Anterior cingulate cortex (tissue), 58 donors: ENCODE data around the gene CCER1.

ENCODE experiments used
- DNase-seq, 58 donors: peaks; one replicate each; lab custom pipeline; 2025; lab: John Stamatoyannopoulos, UW

The CCER1 gene

GRCh38 chr12:90924406-90924805, 30.6 kb downstream of the CCER1 start:
- DNase-seq: no peak

DNA sequence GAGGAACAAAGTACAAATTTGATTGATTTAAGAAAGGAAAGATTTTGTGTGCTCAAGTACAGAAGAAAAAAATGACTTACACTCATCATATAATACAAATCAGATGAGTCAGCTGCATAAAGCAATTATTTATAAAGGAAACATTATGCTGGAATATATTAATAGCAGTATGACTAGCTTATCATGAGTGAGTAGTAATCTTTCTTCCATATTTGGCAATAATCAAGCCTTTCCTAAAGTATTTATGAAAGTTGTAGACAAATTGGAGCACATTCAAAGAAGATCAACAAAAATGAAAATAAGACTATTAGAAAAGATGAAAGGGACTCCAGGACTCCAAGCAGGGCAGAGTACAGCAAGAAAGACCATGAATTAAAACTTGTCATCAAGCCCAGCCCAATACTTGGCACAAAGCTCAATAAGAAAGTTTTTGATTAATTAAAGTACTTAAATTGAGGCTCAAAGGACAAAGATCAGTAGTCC, 32.8 kb downstream of the CCER1 start:
- peak in 1 of 58 donors; percentile 21 for DNase-seq

DNA sequence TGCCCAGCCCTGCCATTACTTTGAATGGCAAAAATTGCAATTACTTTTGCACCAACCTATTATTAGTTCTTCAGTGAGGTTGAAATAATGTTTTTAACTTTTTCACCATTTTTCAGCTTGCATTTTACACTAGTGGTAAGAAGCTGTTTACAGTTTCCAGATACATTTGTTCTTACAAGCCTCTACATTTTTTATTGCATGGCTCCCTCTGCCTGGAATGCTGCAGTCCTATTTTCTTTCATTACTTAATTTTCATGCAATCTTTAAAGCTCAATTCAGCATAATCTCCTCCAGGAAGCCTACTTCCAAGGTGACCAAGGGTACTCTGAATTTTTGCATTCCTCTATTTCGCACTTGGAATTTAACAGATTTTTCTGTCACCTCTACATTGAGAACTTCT, 33.4 kb downstream of the CCER1 start:
- DNase-seq: no peak

GRCh38 chr12:90920222-90920621, 34.8 kb downstream of the CCER1 start:
- no peak for DNase-seq

GRCh38 chr12:90917431-90917830, 37.5 kb downstream of the CCER1 start:
- no peak for DNase-seq

- no peak for DNase-seq
These were observed 38.5 kb downstream of the CCER1 start for GRCh38 chr12:90916516-90916915.

GRCh38 chr12:90915353-90915752, 39.6 kb downstream of the CCER1 start:
- DNase-seq: no peak

GRCh38 chr12:90910958-90911357, 44.0 kb downstream of the CCER1 start:
- DNase-seq: no peak

DNA sequence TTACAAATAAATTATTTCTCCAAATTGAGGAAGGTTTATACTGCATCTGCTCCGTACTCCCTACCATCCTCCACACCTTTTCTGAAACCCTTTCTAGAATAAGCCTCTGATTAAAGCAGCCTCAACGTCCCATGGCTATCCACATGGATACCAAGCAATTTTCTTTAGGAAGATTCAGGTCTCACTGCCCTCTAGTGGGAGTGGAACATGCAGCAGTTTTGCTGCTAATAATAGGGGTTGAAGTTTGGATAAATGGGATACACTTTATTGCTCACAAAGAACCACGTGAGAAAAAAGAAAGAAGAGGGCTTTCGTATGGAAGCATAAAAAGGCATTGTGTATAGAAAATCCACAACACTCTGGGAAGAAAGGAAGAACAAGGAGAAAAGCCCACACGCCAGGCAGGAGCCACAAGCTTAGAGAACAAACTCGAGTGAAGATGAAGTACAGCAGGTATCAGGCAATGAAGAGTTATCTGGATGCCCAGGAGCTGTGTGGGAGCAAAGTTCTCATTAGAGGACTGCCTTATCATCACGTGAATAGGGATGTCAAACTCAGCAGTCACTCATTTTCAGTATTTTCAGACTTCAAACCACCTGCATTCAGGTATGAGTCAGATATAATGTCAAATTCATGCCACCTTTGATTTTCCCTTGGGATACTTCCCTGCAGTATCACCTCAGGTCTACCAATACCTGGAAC, 45.8 kb downstream of the CCER1 start:
- DNase-seq: peak in 7 of 58 donors; percentile 0 to 5 (median 2)

GRCh38 chr12:90908465-90908864, 46.5 kb downstream of the CCER1 start:
- DNase-seq: no peak

GRCh38 chr12:90905691-90906370, 49.1 kb downstream of the CCER1 start:
- DNase-seq: no peak

GRCh38 chr12:90902596-90902995, 52.4 kb downstream of the CCER1 start:
- DNase-seq: no peak
